Small intestine (tissue), 7 donors: ENCODE measurements around the gene CYP4F22. TPM values are rescaled to one million over a fixed set of nuclear protein-coding genes. Genes with fewer than 3 reads are reported as not detected.
A peak's percentile ranks its signal among the peaks of the same experiment; 100 is the strongest.
"Not testable (repeated sequence)": the region's sequence is repeated elsewhere in the genome, so short reads cannot be mapped to it uniquely, and the experiment has no call there.

Source experiments
- DNase-seq, 2 donors: peaks; one replicate each; pipeline versions ENCODE4 v3.0.0 to v3.0.0-alpha.2; 2013
- FAIRE-seq: peaks from 2 replicates; lab custom pipeline; 2012; peaks lifted over from hg19 to GRCh38; lab: Jason Lieb, UNC
- H3K27ac ChIP-seq, 3 donors: one replicate each; pipeline ENCODE4 v1.5.1; 2013; ENCODE audit warnings: low read length in 2 of 3, mild to moderate bottlenecking in 2 of 3, control low read depth in 1 of 3, inconsistent platforms in 1 of 3, low read depth in 1 of 3, moderate library complexity in 1 of 3
- H3K27me3 ChIP-seq, 3 donors: one replicate each; pipeline ENCODE4 v1.6.1; 2013; ENCODE audit warnings: low read length in 3 of 3, inconsistent platforms in 1 of 3; ENCODE audit not compliant: control insufficient read depth in 3 of 3, insufficient read depth in 3 of 3
- H3K36me3 ChIP-seq, 3 donors: one replicate each; pipeline ENCODE4 v1.6.1; 2013; ENCODE audit warnings: low read length in 3 of 3, inconsistent platforms in 1 of 3, low read depth in 1 of 3, mild to moderate bottlenecking in 1 of 3, moderate library complexity in 1 of 3; ENCODE audit not compliant: control insufficient read depth in 3 of 3, insufficient read depth in 2 of 3
- H3K4me1 ChIP-seq, 3 donors: one replicate each; pipeline ENCODE4 v1.6.1; 2013; ENCODE audit warnings: low read length in 2 of 3, inconsistent platforms in 1 of 3, low read depth in 1 of 3, mild to moderate bottlenecking in 1 of 3, moderate library complexity in 1 of 3; ENCODE audit not compliant: control insufficient read depth in 3 of 3, insufficient read depth in 2 of 3
- H3K4me3 ChIP-seq, 3 donors: one replicate each; pipeline ENCODE4 v1.5.1; 2013; ENCODE audit warnings: low read length in 3 of 3, control low read depth in 1 of 3, inconsistent platforms in 1 of 3, low read depth in 1 of 3, mild to moderate bottlenecking in 1 of 3, moderate library complexity in 1 of 3
- H3K9me3 ChIP-seq, 2 donors: one replicate each; pipeline ENCODE4 v1.6.1; 2013; ENCODE audit warnings: low read depth in 1 of 2, low read length in 1 of 2; ENCODE audit not compliant: control insufficient read depth in 2 of 2, insufficient read depth in 1 of 2
- WGBS, 3 donors: extraction: QIAGEN DNeasy Blood & Tissue Kit; methylation state at CpG; one replicate each; pipeline ENCODE4 v1.1.7; 2013; 5-methylcytosine and 5-hydroxymethylcytosine counted together
- polyA plus RNA-seq, 4 donors: library from polyadenylated mRNA; stranded (reverse) in 3 of 4; unstranded in 1 of 4; fragments of 200-250 nt in 3 of 4; fragments of 120-200 nt in 1 of 4; gene quantifications; one replicate each; pipeline versions ENCODE4 v1.2.1 to v1.2.3, GENCODE V29; 2013
- donor health status: healthy with polysubstance abuse.
- donor health status: control.
- donor health status: control.
- donor health status: Bipolar disorder and iron deficiency.
- donor health status: healthy.

The CYP4F22 gene
- polyA plus RNA-seq, 4 donors = 0.09 to 0.15 TPM; not detected in 2

- H3K27me3 ChIP-seq = peaks cover 0 to 33% (median 9%) of the 10 kb centered on the region in 3 donors
- no peaks in the 10 kb centered on the region for H3K4me1 ChIP-seq
- DNase-seq = no peak
- no peak for FAIRE-seq
- H3K4me3 ChIP-seq = peak overlapping the region in 1 of 3 donors; percentile 42
- no peaks in the 10 kb centered on the region for H3K36me3 ChIP-seq
- WGBS, 3 donors = 37 to 50% (median 41%) methylated on average over 12 of the region's 12 CpGs
- no peak overlapping the region for H3K27ac ChIP-seq
- H3K9me3 ChIP-seq = no peaks in the 10 kb centered on the region
These were observed 39.4 kb upstream of the CYP4F22 start for GRCh38 chr19:15468675-15469512.

GRCh38 chr19:15469513-15470297 lies 38.6 kb upstream of the CYP4F22 start:
- Histone ChIP-seq H3K36me3 (no peaks in the 10 kb centered on the region), H3K4me1 (no peaks in the 10 kb centered on the region), H3K27me3 (peaks cover 0 to 25% (median 9%) of the 10 kb centered on the region in 3 donors), H3K9me3 (no peaks in the 10 kb centered on the region), H3K27ac (no peak overlapping the region), H3K4me3 (peak overlapping the region in 1 of 3 donors; percentile 42)
- no peak for DNase-seq
- 3 to 11% (median 6%) methylated on average over 23 to 65 of the region's 65 CpGs for WGBS, 3 donors
- no peak for FAIRE-seq

GRCh38 chr19:15471639-15472101 lies 36.7 kb upstream of the CYP4F22 start:
- H3K27ac ChIP-seq = no peak overlapping the region
- FAIRE-seq (no peak), DNase-seq (no peak)
- H3K27me3 ChIP-seq = peaks cover 0 to 21% (median 9%) of the 10 kb centered on the region in 3 donors
- no peak overlapping the region for H3K4me3 ChIP-seq
- H3K9me3 ChIP-seq = peaks cover 0 to 6% of the 10 kb centered on the region in 2 donors
- H3K4me1 ChIP-seq = no peaks in the 10 kb centered on the region
- no peaks in the 10 kb centered on the region for H3K36me3 ChIP-seq
- WGBS, 3 donors = 59 to 75% (median 65%) methylated on average over 31 of the region's 31 CpGs

- not testable (repeated sequence) for DNase-seq, H3K36me3 ChIP-seq, H3K27ac ChIP-seq, H3K4me3 ChIP-seq, H3K4me1 ChIP-seq, H3K9me3 ChIP-seq, FAIRE-seq
- peaks cover 0 to 15% (median 6%) of the 10 kb centered on the region in 3 donors for H3K27me3 ChIP-seq
- WGBS, 3 donors = 66 to 69% (median 69%) methylated on average over 4 of the region's 4 CpGs
These were observed 34.5 kb upstream of the CYP4F22 start for GRCh38 chr19:15473821-15474220.

- Histone ChIP-seq H3K9me3 (peaks cover 0 to 6% of the 10 kb centered on the region in 2 donors), H3K4me3 (no peak overlapping the region), H3K4me1 (no peaks in the 10 kb centered on the region), H3K27ac (no peak overlapping the region), H3K36me3 (no peaks in the 10 kb centered on the region), H3K27me3 (peaks cover 0 to 4% (median 1%) of the 10 kb centered on the region in 3 donors)
- 77 to 85% (median 78%) methylated on average over 4 of the region's 4 CpGs for WGBS, 3 donors
- DNase-seq (no peak), FAIRE-seq (no peak)
These were observed 33.2 kb upstream of the CYP4F22 start for GRCh38 chr19:15475169-15475568.

GRCh38 chr19:15475611-15476010 lies 32.7 kb upstream of the CYP4F22 start:
- WGBS, 3 donors = 93 to 97% (median 95%) methylated on average over 10 of the region's 10 CpGs
- H3K36me3 ChIP-seq = no peaks in the 10 kb centered on the region
- peaks cover 0 to 6% of the 10 kb centered on the region in 2 donors for H3K9me3 ChIP-seq
- H3K27me3 ChIP-seq = peaks cover 0 to 3% (median 1%) of the 10 kb centered on the region in 3 donors
- DNase-seq (no peak), FAIRE-seq (no peak)
- H3K4me1 ChIP-seq = no peaks in the 10 kb centered on the region
- no peak overlapping the region for H3K27ac ChIP-seq
- H3K4me3 ChIP-seq = no peak overlapping the region

GRCh38 chr19:15476325-15476724 lies 32.0 kb upstream of the CYP4F22 start:
- Histone ChIP-seq H3K36me3 (no peaks in the 10 kb centered on the region), H3K4me1 (no peaks in the 10 kb centered on the region), H3K9me3 (peaks cover 0 to 6% of the 10 kb centered on the region in 2 donors), H3K27me3 (peaks cover 0 to 3% (median 0%) of the 10 kb centered on the region in 3 donors), H3K27ac (no peak overlapping the region), H3K4me3 (no peak overlapping the region)
- FAIRE-seq (no peak), DNase-seq (no peak)
- WGBS, 3 donors = 59 to 64% (median 60%) methylated on average over 5 of the region's 5 CpGs
